Epithelial cell of esophagus (primary cell): ENCODE data around the gene PDE2A.
"Not testable (repeated sequence)": the region's sequence is repeated elsewhere in the genome, so short reads cannot be mapped to it uniquely, and the experiment has no call there.

ENCODE experiments used
- DNase-seq: peaks from one replicate; pipeline ENCODE4 v3.0.0; 2010; ENCODE audit warnings: low read depth
- H3K4me3 ChIP-seq: 2 replicates; pipeline ENCODE4 v1.5.1; 2011; ENCODE audit warnings: mild to moderate bottlenecking, low read length, control low read depth
- CTCF ChIP-seq: IDR thresholded peaks from 2 replicates; pipeline ENCODE4 v1.5.1; 2011; ENCODE audit warnings: low read depth, mild to moderate bottlenecking, low read length, control low read depth, inconsistent platforms; ENCODE audit not compliant: insufficient read depth; ENCODE audit errors: missing control alignments

Gene PDE2A

DNA sequence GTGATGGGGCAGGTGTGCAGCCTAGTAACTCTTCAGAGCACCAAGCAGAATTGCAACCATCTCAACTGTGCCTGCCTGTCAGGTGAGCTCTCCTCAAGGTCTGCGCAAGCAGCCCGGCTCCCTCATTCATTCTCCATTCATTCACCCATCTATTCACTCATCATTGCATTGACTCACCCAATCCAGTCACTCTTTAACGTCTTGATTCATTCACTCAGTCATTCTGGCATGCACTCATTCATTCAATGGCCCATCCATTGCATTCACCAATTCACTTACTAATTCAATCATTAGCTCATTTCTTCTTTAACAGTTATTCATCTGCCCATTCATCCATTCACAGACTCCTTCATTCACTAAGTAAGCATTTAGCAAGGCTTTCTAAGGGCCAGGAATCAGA, 111.8 kb downstream of the PDE2A start:
- TF ChIP-seq CTCF, result no peak
- peak; percentile 52 for DNase-seq
- no peak overlapping the region for H3K4me3 ChIP-seq

DNA sequence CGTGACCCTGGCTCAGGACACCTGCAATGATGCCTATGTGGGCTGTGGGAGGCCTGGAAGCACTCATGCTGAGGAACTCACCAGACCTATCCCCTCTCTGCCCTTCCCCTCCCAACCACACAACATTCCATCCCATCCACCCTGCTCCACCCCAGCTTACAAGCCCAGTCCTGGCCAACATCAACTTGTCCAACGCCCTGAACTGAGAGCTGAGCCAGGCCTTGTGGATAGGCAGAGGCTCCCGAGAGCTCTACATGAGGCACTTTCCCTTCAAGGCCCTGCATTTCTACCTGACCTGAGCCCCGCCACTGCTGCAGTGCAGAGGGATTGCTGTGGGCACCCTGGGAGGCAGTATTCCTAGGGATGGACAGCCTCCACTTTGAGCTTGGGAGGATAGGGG, 112.4 kb downstream of the PDE2A start:
- DNase-seq, result peak; percentile 39
- no peak overlapping the region for H3K4me3 ChIP-seq
- no peak for TF ChIP-seq CTCF

- DNase-seq, H3K4me3 ChIP-seq: not testable (repeated sequence)
These were observed 113.4 kb downstream of the PDE2A start for GRCh38 chr11:72560864-72561263.

DNA sequence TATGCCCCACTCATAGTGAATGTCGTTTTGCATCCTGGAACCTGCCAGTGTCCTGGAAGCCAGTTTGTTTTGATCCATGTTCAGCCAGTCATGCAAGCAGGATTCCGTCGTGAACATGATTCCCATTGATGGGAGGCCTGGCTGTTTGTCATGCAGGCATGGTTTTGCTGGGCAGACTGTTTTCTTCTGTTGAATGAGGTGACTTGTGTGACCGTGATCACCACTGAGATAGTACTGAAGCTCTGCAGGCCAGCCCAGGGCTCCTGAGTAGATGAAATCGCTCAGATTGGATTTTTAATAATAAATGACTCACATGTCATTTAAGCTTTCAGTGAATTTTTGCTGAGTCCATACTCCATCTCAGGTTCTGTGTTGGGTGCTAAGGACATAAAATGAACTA, 117.8 kb downstream of the PDE2A start:
- DNase-seq, result no peak
- TF ChIP-seq CTCF, result no peak
- no peak overlapping the region for H3K4me3 ChIP-seq

DNA sequence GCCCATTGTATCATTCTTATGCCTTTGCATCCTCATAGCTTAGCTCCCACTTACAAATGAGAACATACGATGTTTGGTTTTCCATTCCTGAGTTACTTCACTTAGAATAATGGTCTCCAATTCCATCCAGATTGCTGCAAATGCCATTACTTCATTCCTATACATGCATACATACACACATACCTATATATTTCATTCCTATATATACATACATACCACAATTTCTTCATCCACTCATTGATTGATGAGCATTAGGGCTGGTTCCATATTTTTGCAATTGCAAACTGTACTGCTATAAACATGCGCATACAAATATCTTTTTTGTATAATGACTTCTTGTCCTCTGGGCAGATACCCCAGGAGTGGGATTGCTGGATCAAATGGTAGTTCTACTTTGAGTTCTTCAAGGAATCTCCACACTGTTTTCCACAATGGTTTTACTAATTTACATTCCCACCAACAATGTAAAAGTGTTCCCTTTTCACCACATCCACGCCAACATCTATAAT, 119.2 kb downstream of the PDE2A start:
- DNase-seq, H3K4me3 ChIP-seq: not testable (repeated sequence)

DNA sequence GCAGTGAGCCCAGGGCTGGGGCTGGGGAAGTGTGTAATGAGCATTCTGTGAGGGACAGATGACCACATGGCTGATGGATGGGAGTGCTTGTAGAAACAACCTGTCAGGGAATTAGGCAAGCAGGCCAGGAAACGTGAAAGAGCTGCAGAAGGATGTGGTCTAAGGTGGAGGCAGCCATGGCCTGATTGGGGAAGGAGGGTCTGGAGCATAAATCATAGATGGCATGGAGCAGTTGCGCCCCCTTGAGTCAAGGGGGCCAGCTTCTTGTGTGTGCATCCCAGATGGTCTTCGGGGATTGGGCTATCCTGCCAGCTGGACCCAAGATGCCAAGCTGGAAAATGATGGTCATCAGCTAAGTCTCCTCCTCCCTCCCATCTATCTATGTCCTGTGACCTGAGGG, 120.5 kb downstream of the PDE2A start:
- H3K4me3 ChIP-seq, result no peak overlapping the region
- DNase-seq, result no peak
- no peak for TF ChIP-seq CTCF

DNA sequence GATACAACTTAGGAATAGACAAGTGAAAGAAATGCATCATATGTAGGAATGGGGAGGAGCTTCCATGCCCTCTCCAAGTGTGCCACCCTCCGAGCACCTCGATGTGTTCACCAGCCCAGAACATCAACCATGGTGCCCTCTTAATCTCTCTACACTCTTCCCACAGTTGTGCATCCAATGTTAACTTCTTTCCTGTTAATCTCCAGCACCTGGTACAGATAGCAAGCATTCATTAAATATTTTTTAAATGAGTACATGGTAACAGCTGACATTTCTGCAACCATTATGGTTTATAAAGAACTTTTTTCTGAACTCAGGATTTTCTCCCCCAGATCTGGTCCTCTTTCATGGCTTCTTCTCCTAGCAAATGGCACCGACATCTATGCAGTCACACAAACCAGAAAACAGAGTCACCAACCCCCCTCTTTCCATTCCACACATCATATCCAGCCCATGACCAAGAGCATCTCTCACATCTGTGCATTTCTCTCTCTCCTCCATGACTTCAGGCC, 121.8 kb downstream of the PDE2A start:
- TF ChIP-seq CTCF, result no peak
- H3K4me3 ChIP-seq, result no peak overlapping the region
- DNase-seq, result no peak

DNA sequence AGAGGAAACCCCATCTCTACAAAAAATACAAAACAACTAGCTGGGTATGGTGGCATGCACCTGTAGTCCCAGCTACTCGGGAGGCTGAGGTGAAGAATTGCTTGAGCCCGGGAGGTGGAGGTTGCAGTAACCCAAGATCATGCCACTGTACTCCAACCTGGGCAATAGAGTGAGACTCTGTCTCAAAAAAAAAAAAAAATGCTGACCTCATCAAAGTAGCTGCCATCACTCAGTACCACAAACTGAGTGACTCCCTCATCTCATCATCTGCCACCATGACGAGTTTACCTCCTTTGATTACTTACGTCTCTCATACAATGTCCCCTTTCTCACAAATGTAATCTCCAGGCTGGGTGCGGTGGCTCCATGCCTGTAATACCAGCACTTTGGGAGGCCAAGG, 122.7 kb downstream of the PDE2A start:
- no peak for DNase-seq
- TF ChIP-seq CTCF, result no peak
- no peak overlapping the region for H3K4me3 ChIP-seq
